AG04450 (cell line): ENCODE results near the gene ZC3H6. TPM values are rescaled to one million over a fixed set of nuclear protein-coding genes. Genes with fewer than 3 reads are reported as not detected.

Experiments used
- CTCF ChIA-PET: fragments of 300-600, 350-600 bp; formaldehyde crosslinking; extraction: SDS; loops from one replicate; lab custom pipeline; 2022; ENCODE audit warnings: antibody characterized with exemption, inconsistent platforms; lab: Charles Lee
- POLR2A ChIA-PET: fragments of 350-600 bp; formaldehyde crosslinking; extraction: SDS; loops from one replicate; lab custom pipeline; 2021; ENCODE audit warnings: antibody characterized with exemption, inconsistent platforms; lab: Yijun Ruan, JAX
- DNase-seq: peaks from one replicate; pipeline ENCODE4 v3.0.0-alpha.2; 2011; ENCODE audit warnings: low read depth, low spot score
- H3K27ac ChIP-seq: one replicate; pipeline ENCODE4 v1.5.1; 2012; ENCODE audit warnings: low read depth, low read length, control low read depth
- H3K27me3 ChIP-seq: one replicate; pipeline ENCODE4 v1.6.0; 2012; ENCODE audit warnings: low read length; ENCODE audit not compliant: control insufficient read depth, insufficient read depth
- H3K4me3 ChIP-seq: 2 replicates; pipeline ENCODE4 v1.5.1; 2011; ENCODE audit warnings: mild to moderate bottlenecking, low read depth, low read length, control low read depth
- H3K9me3 ChIP-seq: 2 replicates; pipeline ENCODE4 v1.5.1; 2012; ENCODE audit warnings: low read length; ENCODE audit not compliant: control insufficient read depth, insufficient read depth
- CTCF ChIP-seq: IDR thresholded peaks from 2 replicates; pipeline ENCODE4 v1.5.1; 2011; ENCODE audit warnings: low read depth, low read length, control low read depth, inconsistent platforms
- polyA plus RNA-seq: library from polyadenylated mRNA; depleted of rRNA; stranded (reverse); fragments of >200 nt; gene quantifications from 2 replicates; pipeline ENCODE4 v1.2.3, GENCODE V29; 2011

Gene ZC3H6
- polyA plus RNA-seq, 1 experiment = 1.5 TPM

GRCh38 chr2:112301171-112301584, 25.8 kb downstream of the ZC3H6 start:
- Histone ChIP-seq H3K27me3 (no peaks in the 10 kb centered on the region), H3K27ac (no peak overlapping the region), H3K4me3 (no peak overlapping the region), H3K9me3 (no peaks in the 10 kb centered on the region)
- CTCF ChIA-PET = no interaction called here
- TF ChIP-seq CTCF = no peak
- POLR2A ChIA-PET = no interaction called here
- no peak for DNase-seq

GRCh38 chr2:112301973-112302372, 26.6 kb downstream of the ZC3H6 start:
- Histone ChIP-seq H3K27me3 (no peaks in the 10 kb centered on the region), H3K27ac (no peak overlapping the region), H3K4me3 (no peak overlapping the region), H3K9me3 (no peaks in the 10 kb centered on the region)
- no peak for DNase-seq
- TF ChIP-seq CTCF = no peak
- ChIA-PET CTCF (no interaction called here), POLR2A (no interaction called here)

- Histone ChIP-seq H3K27ac (no peak overlapping the region), H3K27me3 (no peaks in the 10 kb centered on the region), H3K4me3 (no peak overlapping the region), H3K9me3 (no peaks in the 10 kb centered on the region)
- DNase-seq = no peak
- no peak for TF ChIP-seq CTCF
- POLR2A ChIA-PET = no interaction called here
- CTCF ChIA-PET = no interaction called here
Observed at GRCh38 chr2:112304298-112304941, 29.0 kb downstream of the ZC3H6 start.

- no peak for TF ChIP-seq CTCF
- no peak for DNase-seq
- no peak overlapping the region for H3K4me3 ChIP-seq
- H3K27me3 ChIP-seq = no peaks in the 10 kb centered on the region
- H3K9me3 ChIP-seq = no peaks in the 10 kb centered on the region
- ChIA-PET CTCF (no interaction called here), POLR2A (no interaction called here)
- no peak overlapping the region for H3K27ac ChIP-seq
Observed at GRCh38 chr2:112305132-112305531, 29.7 kb downstream of the ZC3H6 start.

- no peak for TF ChIP-seq CTCF
- no peak for DNase-seq
- POLR2A ChIA-PET = no interaction called here
- Histone ChIP-seq H3K27ac (no peak overlapping the region), H3K4me3 (no peak overlapping the region), H3K9me3 (no peaks in the 10 kb centered on the region), H3K27me3 (no peaks in the 10 kb centered on the region)
- CTCF ChIA-PET = interaction anchor here (1.0 kb wide), 1 partner anchor 52 kb away, joined by 3 read pairs; no protein-coding TSS in a partner anchor
Observed at GRCh38 chr2:112310906-112311305, 35.5 kb downstream of the ZC3H6 start.
